ENCODE results near the gene PABPC1L.

The PABPC1L gene

GRCh38 chr20:44883214-44883902, 26.5 kb upstream of the PABPC1L start:
- Histone ChIP-seq H3K79me2 (ENCODE audit: control insufficient read depth, insufficient read depth, low read length, poor library complexity) (peaks cover 15% of the 10 kb centered on the region), H3K4ac (ENCODE audit: low read depth, low read length) (no peak overlapping the region), H2BK5ac (ENCODE audit: low read depth, low read length, poor library complexity) (no peak overlapping the region), H4K91ac (ENCODE audit: low read depth, low read length) (no peak overlapping the region), H3K23ac (ENCODE audit: low read length) (no peak overlapping the region), H3K18ac (ENCODE audit: low read length) (no peak overlapping the region), H2BK12ac (ENCODE audit: low read length) (no peak overlapping the region), H3K9me3 (ENCODE audit: insufficient read depth, low read depth, low read length) (no peaks in the 10 kb centered on the region), H4K12ac (ENCODE audit: low read depth, low read length) (no peak overlapping the region), H3K4me1 (ENCODE audit: control insufficient read depth in 1 of 2, insufficient read depth in 2 of 2, low read length in 2 of 2) (peaks cover 8 to 10% of the 10 kb centered on the region in 2 experiments), H2AFZ (ENCODE audit: insufficient read depth, low read length, poor library complexity) (no peak overlapping the region), H3K79me1 (ENCODE audit: low read length) (peaks cover 13% of the 10 kb centered on the region), H2AK5ac (ENCODE audit: low read length) (no peak overlapping the region), H3K27me3 (ENCODE audit: insufficient read depth, low read length) (no peaks in the 10 kb centered on the region), H2BK120ac (ENCODE audit: insufficient read depth, low read length, poor library complexity) (no peak overlapping the region), H3K36me3 (ENCODE audit: control insufficient read depth in 1 of 2, insufficient read depth in 2 of 2, low read length in 2 of 2) (no peaks in the 10 kb centered on the region), H3K4me2 (ENCODE audit: low read length) (no peak overlapping the region), H3K4me3 (ENCODE audit: low read depth, low read length) (no peak overlapping the region), H4K8ac (ENCODE audit: low read depth, low read length) (no peak overlapping the region), H3K9ac (ENCODE audit: low read length) (no peak overlapping the region), H3K27ac (ENCODE audit: low read depth, low read length) (no peak overlapping the region), H3K14ac (ENCODE audit: low read length) (no peak overlapping the region)
- WGBS (ENCODE audit: extremely low coverage, insufficient coverage, insufficient read length), result no CpG with 5 or more reads among the region's 7 CpGs
- no peak for DNase-seq

GRCh38 chr20:44884907-44885391, 24.9 kb upstream of the PABPC1L start:
- H3K27ac ChIP-seq (ENCODE audit: low read depth, low read length), result peak overlapping the region; percentile 25
- H3K18ac ChIP-seq (ENCODE audit: low read length), result no peak overlapping the region
- H3K4me1 ChIP-seq (ENCODE audit: control insufficient read depth in 1 of 2, insufficient read depth in 2 of 2, low read length in 2 of 2), result peaks cover 8 to 10% of the 10 kb centered on the region in 2 experiments
- no peaks in the 10 kb centered on the region for H3K27me3 ChIP-seq (ENCODE audit: insufficient read depth, low read length)
- WGBS (ENCODE audit: extremely low coverage, insufficient coverage, insufficient read length), result no CpG with 5 or more reads among the region's 14 CpGs
- no peak overlapping the region for H3K4ac ChIP-seq (ENCODE audit: low read depth, low read length)
- peaks cover 13% of the 10 kb centered on the region for H3K79me1 ChIP-seq (ENCODE audit: low read length)
- peak overlapping the region; percentile 50 for H3K4me3 ChIP-seq (ENCODE audit: low read depth, low read length)
- H3K9me3 ChIP-seq (ENCODE audit: insufficient read depth, low read depth, low read length), result no peaks in the 10 kb centered on the region
- no peaks in the 10 kb centered on the region for H3K36me3 ChIP-seq (ENCODE audit: control insufficient read depth in 1 of 2, insufficient read depth in 2 of 2, low read length in 2 of 2)
- H3K14ac ChIP-seq (ENCODE audit: low read length), result peak overlapping the region; percentile 59
- H2AK5ac ChIP-seq (ENCODE audit: low read length), result no peak overlapping the region
- peak overlapping the region; percentile 63 for H4K8ac ChIP-seq (ENCODE audit: low read depth, low read length)
- H4K12ac ChIP-seq (ENCODE audit: low read depth, low read length), result no peak overlapping the region
- H2AFZ ChIP-seq (ENCODE audit: insufficient read depth, low read length, poor library complexity), result peak overlapping the region; percentile 94
- peak overlapping the region; percentile 84 for H3K4me2 ChIP-seq (ENCODE audit: low read length)
- no peak overlapping the region for H3K9ac ChIP-seq (ENCODE audit: low read length)
- H4K91ac ChIP-seq (ENCODE audit: low read depth, low read length), result no peak overlapping the region
- no peak overlapping the region for H3K23ac ChIP-seq (ENCODE audit: low read length)
- H2BK12ac ChIP-seq (ENCODE audit: low read length), result no peak overlapping the region
- no peak overlapping the region for H2BK5ac ChIP-seq (ENCODE audit: low read depth, low read length, poor library complexity)
- peak overlapping the region; percentile 55 for H2BK120ac ChIP-seq (ENCODE audit: insufficient read depth, low read length, poor library complexity)
- no peak for DNase-seq
- peaks cover 15% of the 10 kb centered on the region for H3K79me2 ChIP-seq (ENCODE audit: control insufficient read depth, insufficient read depth, low read length, poor library complexity)

DNA sequence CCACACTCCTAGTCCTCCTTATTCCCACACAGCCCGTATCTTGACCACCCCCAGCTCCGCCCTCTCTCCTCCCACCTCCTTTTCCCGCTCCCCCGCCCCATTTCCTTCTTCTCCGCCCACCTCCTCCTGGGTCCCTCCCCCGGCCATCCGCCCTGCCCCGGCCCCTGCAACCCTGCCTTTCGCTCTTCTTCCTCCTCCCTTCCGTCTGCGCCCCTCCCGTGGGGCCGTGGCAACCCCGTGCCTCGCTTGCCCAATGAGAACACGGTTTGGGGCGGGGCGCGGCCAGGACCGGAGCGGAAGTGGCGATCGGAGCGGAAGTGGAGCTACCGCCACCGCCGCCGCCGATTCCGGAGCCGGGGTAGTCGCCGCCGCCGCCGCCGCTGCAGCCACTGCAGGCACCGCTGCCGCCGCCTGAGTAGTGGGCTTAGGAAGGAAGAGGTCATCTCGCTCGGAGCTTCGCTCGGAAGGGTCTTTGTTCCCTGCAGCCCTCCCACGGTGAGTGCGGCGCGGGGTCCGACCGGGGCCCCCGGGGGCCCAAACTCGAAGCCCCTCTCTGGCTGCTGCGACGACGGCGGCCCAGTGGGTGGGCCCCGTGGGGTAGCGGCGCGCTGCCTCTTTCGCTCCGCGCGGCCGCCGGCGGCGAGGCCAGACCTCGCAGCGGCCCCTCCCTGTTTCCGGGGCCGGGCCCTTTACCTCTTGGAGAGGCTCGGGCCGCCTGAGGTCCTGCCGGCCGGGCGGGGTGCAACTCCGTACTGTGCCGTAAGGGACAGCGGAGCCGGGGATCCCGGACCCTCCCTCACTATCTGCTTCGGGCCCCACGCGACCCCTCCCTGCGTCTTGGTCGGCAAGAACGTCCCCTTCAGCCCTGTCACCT, 24.2 kb upstream of the PABPC1L start, which contains the start of gene YWHAB:
TSS of gene YWHAB (plus strand) at position 314 of the 874 bp plus-strand sequence. CDS start 15,829 bp downstream, outside the sequence.
- Histone ChIP-seq H3K4me1 (ENCODE audit: control insufficient read depth in 1 of 2, insufficient read depth in 2 of 2, low read length in 2 of 2) (peaks cover 8 to 10% of the 10 kb centered on the region in 2 experiments), H3K4me3 (ENCODE audit: low read depth, low read length) (peak within 1 kb of the TSS; percentile 87), H4K91ac (ENCODE audit: low read depth, low read length) (peak within 1 kb of the TSS; percentile 99), H3K9me3 (ENCODE audit: insufficient read depth, low read depth, low read length) (no peaks in the 10 kb centered on the region), H3K36me3 (ENCODE audit: control insufficient read depth in 1 of 2, insufficient read depth in 2 of 2, low read length in 2 of 2) (no peaks in the 10 kb centered on the region), H3K18ac (ENCODE audit: low read length) (peak within 1 kb of the TSS; percentile 99), H2BK5ac (ENCODE audit: low read depth, low read length, poor library complexity) (peak within 1 kb of the TSS; percentile 80), H2AFZ (ENCODE audit: insufficient read depth, low read length, poor library complexity) (peak within 1 kb of the TSS; percentile 94), H3K23ac (ENCODE audit: low read length) (no peak within 1 kb of the TSS), H2BK12ac (ENCODE audit: low read length) (no peak within 1 kb of the TSS), H4K8ac (ENCODE audit: low read depth, low read length) (peak within 1 kb of the TSS; percentile 94), H3K79me1 (ENCODE audit: low read length) (peaks cover 13% of the 10 kb centered on the region), H3K9ac (ENCODE audit: low read length) (peak within 1 kb of the TSS; percentile 90), H3K27me3 (ENCODE audit: insufficient read depth, low read length) (no peaks in the 10 kb centered on the region), H3K27ac (ENCODE audit: low read depth, low read length) (peak within 1 kb of the TSS; percentile 89), H3K79me2 (ENCODE audit: control insufficient read depth, insufficient read depth, low read length, poor library complexity) (peaks cover 15% of the 10 kb centered on the region), H4K12ac (ENCODE audit: low read depth, low read length) (peak within 1 kb of the TSS; percentile 99), H3K4ac (ENCODE audit: low read depth, low read length) (peak within 1 kb of the TSS; percentile 100), H3K4me2 (ENCODE audit: low read length) (peak within 1 kb of the TSS; percentile 84), H2AK5ac (ENCODE audit: low read length) (peak within 1 kb of the TSS; percentile 42), H2BK120ac (ENCODE audit: insufficient read depth, low read length, poor library complexity) (peak within 1 kb of the TSS; percentile 95), H3K14ac (ENCODE audit: low read length) (peak within 1 kb of the TSS; percentile 98)
- no CpG with 5 or more reads among the region's 88 CpGs for WGBS (ENCODE audit: extremely low coverage, insufficient coverage, insufficient read length)
- DNase-seq, result peak; percentile 98 to 99

- Histone ChIP-seq H3K14ac (ENCODE audit: low read length) (peak overlapping the region; percentile 98), H3K27me3 (ENCODE audit: insufficient read depth, low read length) (no peaks in the 10 kb centered on the region), H3K4me2 (ENCODE audit: low read length) (peak overlapping the region; percentile 81), H2BK120ac (ENCODE audit: insufficient read depth, low read length, poor library complexity) (peak overlapping the region; percentile 95), H3K23ac (ENCODE audit: low read length) (no peak overlapping the region), H3K79me2 (ENCODE audit: control insufficient read depth, insufficient read depth, low read length, poor library complexity) (peaks cover 19% of the 10 kb centered on the region), H3K36me3 (ENCODE audit: control insufficient read depth in 1 of 2, insufficient read depth in 2 of 2, low read length in 2 of 2) (no peaks in the 10 kb centered on the region), H3K4me1 (ENCODE audit: control insufficient read depth in 1 of 2, insufficient read depth in 2 of 2, low read length in 2 of 2) (peaks cover 8 to 10% of the 10 kb centered on the region in 2 experiments), H3K9me3 (ENCODE audit: insufficient read depth, low read depth, low read length) (no peaks in the 10 kb centered on the region), H3K4me3 (ENCODE audit: low read depth, low read length) (peak overlapping the region; percentile 87), H3K27ac (ENCODE audit: low read depth, low read length) (peak overlapping the region; percentile 89), H2AFZ (ENCODE audit: insufficient read depth, low read length, poor library complexity) (peak overlapping the region; percentile 92), H4K91ac (ENCODE audit: low read depth, low read length) (peak overlapping the region; percentile 99), H2AK5ac (ENCODE audit: low read length) (peak overlapping the region; percentile 42), H3K18ac (ENCODE audit: low read length) (peak overlapping the region; percentile 99), H2BK12ac (ENCODE audit: low read length) (no peak overlapping the region), H3K9ac (ENCODE audit: low read length) (peak overlapping the region; percentile 90), H2BK5ac (ENCODE audit: low read depth, low read length, poor library complexity) (peak overlapping the region; percentile 80), H3K4ac (ENCODE audit: low read depth, low read length) (peak overlapping the region; percentile 100), H4K8ac (ENCODE audit: low read depth, low read length) (peak overlapping the region; percentile 94), H4K12ac (ENCODE audit: low read depth, low read length) (no peak overlapping the region), H3K79me1 (ENCODE audit: low read length) (peaks cover 13% of the 10 kb centered on the region)
- no peak for DNase-seq
- no CpG with 5 or more reads among the region's 8 CpGs for WGBS (ENCODE audit: extremely low coverage, insufficient coverage, insufficient read length)
Measured at GRCh38 chr20:44886266-44886651, 23.6 kb upstream of the PABPC1L start.

Data from trophoblast cell (in vitro differentiated cells and primary cell).